SK-N-SH (cell line): Measurements from ENCODE around the gene HLA-DPB1.

ENCODE experiments used
- CTCF ChIP-seq: fragments of 200-600 bp; sonication (generic); IDR thresholded peaks from 2 replicates; pipeline ENCODE4 v1.6.1; 2017; ENCODE audit warnings: antibody characterized with exemption, mild to moderate bottlenecking, moderate library complexity
- EZH2phosphoT487 ChIP-seq: fragments of 200-600 bp; sonication (generic); IDR thresholded peaks from 2 replicates; pipeline ENCODE4 v1.6.1; 2017; ENCODE audit warnings: low read depth, mixed run types, mild to moderate bottlenecking, antibody characterized with exemption, moderate library complexity, borderline replicate concordance
- GABPA ChIP-seq: IDR thresholded peaks from 2 replicates; pipeline ENCODE4 v1.4.0; 2012; ENCODE audit warnings: low read depth, mild to moderate bottlenecking
- NRF1 ChIP-seq: IDR thresholded peaks from 2 replicates; pipeline ENCODE4 v1.6.1; 2012; ENCODE audit warnings: low read depth, mild to moderate bottlenecking, low read length
- RAD21 ChIP-seq: IDR thresholded peaks from 2 replicates; pipeline ENCODE4 v1.6.1; 2012; ENCODE audit warnings: mild to moderate bottlenecking, low read length
- RFX5 ChIP-seq: IDR thresholded peaks from 2 replicates; pipeline ENCODE4 v1.6.1; 2012; ENCODE audit warnings: mild to moderate bottlenecking, improper control_type of control experiment, low read length
- SIN3A ChIP-seq: IDR thresholded peaks from 2 replicates; pipeline ENCODE4 v1.6.1; 2012; ENCODE audit warnings: low read depth, mild to moderate bottlenecking, low read length, moderate library complexity, borderline replicate concordance
- YY1 ChIP-seq: IDR thresholded peaks from 2 replicates; pipeline ENCODE4 v1.4.0; 2012; ENCODE audit warnings: low read depth, mild to moderate bottlenecking
- TF ChIP-seq, protein P1 (sequence below): fragments of 150-350 bp; IDR thresholded peaks from 2 replicates; pipeline ENCODE4 v1.6.1; 2017; ENCODE audit warnings: antibody characterized with exemption, low read length, low read depth, borderline replicate concordance
- TF ChIP-seq, protein P2 (sequence below): IDR thresholded peaks from 2 replicates; pipeline ENCODE4 v1.6.1; 2012; ENCODE audit warnings: mild to moderate bottlenecking, low read depth, low read length, moderate library complexity

- TF ChIP-seq CTCF (no peak), GABPA (no peak), EZH2phosphoT487 (no peak), SIN3A (no peak), YY1 (no peak), RAD21 (no peak), RFX5 (no peak), NRF1 (no peak)
- TF ChIP-seq, protein P1, sequence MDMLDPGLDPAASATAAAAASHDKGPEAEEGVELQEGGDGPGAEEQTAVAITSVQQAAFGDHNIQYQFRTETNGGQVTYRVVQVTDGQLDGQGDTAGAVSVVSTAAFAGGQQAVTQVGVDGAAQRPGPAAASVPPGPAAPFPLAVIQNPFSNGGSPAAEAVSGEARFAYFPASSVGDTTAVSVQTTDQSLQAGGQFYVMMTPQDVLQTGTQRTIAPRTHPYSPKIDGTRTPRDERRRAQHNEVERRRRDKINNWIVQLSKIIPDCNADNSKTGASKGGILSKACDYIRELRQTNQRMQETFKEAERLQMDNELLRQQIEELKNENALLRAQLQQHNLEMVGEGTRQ, result no peak
- TF ChIP-seq, protein P2, sequence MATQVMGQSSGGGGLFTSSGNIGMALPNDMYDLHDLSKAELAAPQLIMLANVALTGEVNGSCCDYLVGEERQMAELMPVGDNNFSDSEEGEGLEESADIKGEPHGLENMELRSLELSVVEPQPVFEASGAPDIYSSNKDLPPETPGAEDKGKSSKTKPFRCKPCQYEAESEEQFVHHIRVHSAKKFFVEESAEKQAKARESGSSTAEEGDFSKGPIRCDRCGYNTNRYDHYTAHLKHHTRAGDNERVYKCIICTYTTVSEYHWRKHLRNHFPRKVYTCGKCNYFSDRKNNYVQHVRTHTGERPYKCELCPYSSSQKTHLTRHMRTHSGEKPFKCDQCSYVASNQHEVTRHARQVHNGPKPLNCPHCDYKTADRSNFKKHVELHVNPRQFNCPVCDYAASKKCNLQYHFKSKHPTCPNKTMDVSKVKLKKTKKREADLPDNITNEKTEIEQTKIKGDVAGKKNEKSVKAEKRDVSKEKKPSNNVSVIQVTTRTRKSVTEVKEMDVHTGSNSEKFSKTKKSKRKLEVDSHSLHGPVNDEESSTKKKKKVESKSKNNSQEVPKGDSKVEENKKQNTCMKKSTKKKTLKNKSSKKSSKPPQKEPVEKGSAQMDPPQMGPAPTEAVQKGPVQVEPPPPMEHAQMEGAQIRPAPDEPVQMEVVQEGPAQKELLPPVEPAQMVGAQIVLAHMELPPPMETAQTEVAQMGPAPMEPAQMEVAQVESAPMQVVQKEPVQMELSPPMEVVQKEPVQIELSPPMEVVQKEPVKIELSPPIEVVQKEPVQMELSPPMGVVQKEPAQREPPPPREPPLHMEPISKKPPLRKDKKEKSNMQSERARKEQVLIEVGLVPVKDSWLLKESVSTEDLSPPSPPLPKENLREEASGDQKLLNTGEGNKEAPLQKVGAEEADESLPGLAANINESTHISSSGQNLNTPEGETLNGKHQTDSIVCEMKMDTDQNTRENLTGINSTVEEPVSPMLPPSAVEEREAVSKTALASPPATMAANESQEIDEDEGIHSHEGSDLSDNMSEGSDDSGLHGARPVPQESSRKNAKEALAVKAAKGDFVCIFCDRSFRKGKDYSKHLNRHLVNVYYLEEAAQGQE, result no peak
Measured at GRCh38 chr6:33078442-33078841, 2.7 kb downstream of the HLA-DPB1 start.
